Body of pancreas (tissue), 4 donors: Measurements from ENCODE around the gene CFAP119. TPM values are rescaled to one million over a fixed set of nuclear protein-coding genes. Genes with fewer than 3 reads are reported as not detected.
A peak's percentile ranks its signal among the peaks of the same experiment; 100 is the strongest.

Experiments
- ATAC-seq: fragments of 150-250 bp; one replicate; pipeline ENCODE4 v1.9.1; 2016
- DNase-seq, 4 donors: peaks; one replicate each; pipeline ENCODE4 v3.0.0-alpha.2; 2019
- H3K27ac ChIP-seq, 4 donors: fragments of 200-600 bp; sonication (generic); 1 replicate in 3 of 4; 2 replicates in 1 of 4; pipeline versions ENCODE4 v1.5.1 to v1.6.1; 2016 to 2019; ENCODE audit warnings: mild to moderate bottlenecking in 1 of 4, mixed read lengths in 1 of 4, moderate library complexity in 1 of 4
- H3K27me3 ChIP-seq, 2 donors: fragments of 200-600 bp; sonication (generic); one replicate each; pipeline ENCODE4 v1.6.0; 2016; ENCODE audit warnings: mild to moderate bottlenecking in 1 of 2
- H3K36me3 ChIP-seq, 2 donors: fragments of 200-600 bp; sonication (generic); replicated peaks in 1 of 2; 2 replicates each; pipeline ENCODE4 v1.5.1; 2016; ENCODE audit warnings: low read depth in 2 of 2; ENCODE audit not compliant: insufficient read depth in 1 of 2
- H3K4me1 ChIP-seq: fragments of 200-600 bp; sonication (generic); one replicate; pipeline ENCODE4 v1.6.0; 2016
- H3K4me3 ChIP-seq, 2 donors: fragments of 200-600 bp; sonication (generic); 1 replicate in 1 of 2; 2 replicates in 1 of 2; pipeline ENCODE4 v1.5.1; 2016 to 2019
- H3K9me3 ChIP-seq, 3 donors: fragments of 200-600 bp; sonication (generic); 1 replicate in 2 of 3; 2 replicates in 1 of 3; pipeline ENCODE4 v1.5.1; 2016
- POLR2A ChIP-seq, 3 donors: fragments of 450-650 bp; IDR thresholded peaks; one replicate each; pipeline ENCODE4 v1.6.1; 2016; ENCODE audit warnings: antibody characterized with exemption in 3 of 3, mild to moderate bottlenecking in 2 of 3
- WGBS, 2 donors: methylation state at CpG; one replicate each; pipeline ENCODE4 v1.1.5; 2017; 5-methylcytosine and 5-hydroxymethylcytosine counted together
- intact Hi-C: fragments of 100-400 bp; cut with DNase I; formaldehyde crosslinking; loops from one replicate; pipeline ENCODE4 v1.15.1; 2023
- total RNA-seq, 2 donors: library from RNA; depleted of rRNA; stranded (reverse); fragments of >200 nt; gene quantifications; one replicate each; pipeline ENCODE4 v1.1.0, GENCODE V29; 2016
- TF ChIP-seq, protein P1 (sequence below), 7 experiments: fragments of 450-650 bp in 4 of 7; fragments of 200-600 bp in 3 of 7; sonication (generic) in 3 of 7; IDR thresholded peaks; one replicate each; pipeline ENCODE4 v1.5.1; 2016 to 2019; ENCODE audit warnings: antibody characterized with exemption in 7 of 7

Gene CFAP119
- total RNA-seq, 2 donors from 2014 or later: 1.6 to 28.0 TPM

GRCh38 chr16:30785126-30786106 is 23.6 kb upstream of the CFAP119 start:
- ATAC-seq (no peak), DNase-seq (no peak)
- Histone ChIP-seq H3K27me3 (no peaks in the 10 kb centered on the region), H3K9me3 (no peaks in the 10 kb centered on the region), H3K36me3 (peaks cover 0 to 7% of the 10 kb centered on the region in 2 donors), H3K4me1 (peaks cover 21% of the 10 kb centered on the region), H3K4me3 (no peak overlapping the region), H3K27ac (peak overlapping the region in 2 of 4 donors; percentile 3 to 77)
- TF ChIP-seq, protein P1, sequence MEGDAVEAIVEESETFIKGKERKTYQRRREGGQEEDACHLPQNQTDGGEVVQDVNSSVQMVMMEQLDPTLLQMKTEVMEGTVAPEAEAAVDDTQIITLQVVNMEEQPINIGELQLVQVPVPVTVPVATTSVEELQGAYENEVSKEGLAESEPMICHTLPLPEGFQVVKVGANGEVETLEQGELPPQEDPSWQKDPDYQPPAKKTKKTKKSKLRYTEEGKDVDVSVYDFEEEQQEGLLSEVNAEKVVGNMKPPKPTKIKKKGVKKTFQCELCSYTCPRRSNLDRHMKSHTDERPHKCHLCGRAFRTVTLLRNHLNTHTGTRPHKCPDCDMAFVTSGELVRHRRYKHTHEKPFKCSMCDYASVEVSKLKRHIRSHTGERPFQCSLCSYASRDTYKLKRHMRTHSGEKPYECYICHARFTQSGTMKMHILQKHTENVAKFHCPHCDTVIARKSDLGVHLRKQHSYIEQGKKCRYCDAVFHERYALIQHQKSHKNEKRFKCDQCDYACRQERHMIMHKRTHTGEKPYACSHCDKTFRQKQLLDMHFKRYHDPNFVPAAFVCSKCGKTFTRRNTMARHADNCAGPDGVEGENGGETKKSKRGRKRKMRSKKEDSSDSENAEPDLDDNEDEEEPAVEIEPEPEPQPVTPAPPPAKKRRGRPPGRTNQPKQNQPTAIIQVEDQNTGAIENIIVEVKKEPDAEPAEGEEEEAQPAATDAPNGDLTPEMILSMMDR (IDR thresholded peaks at IDR 0.05): no peak
- no peak for TF ChIP-seq POLR2A (IDR thresholded peaks at IDR 0.05)
- intact Hi-C loops: no loop called here
- 73 to 75% methylated on average over 7 of the region's 7 CpGs for WGBS, 2 donors

GRCh38 chr16:30784215-30784614 is 22.4 kb upstream of the CFAP119 start:
- H3K4me3 ChIP-seq: no peak overlapping the region
- H3K27me3 ChIP-seq: no peaks in the 10 kb centered on the region
- H3K4me1 ChIP-seq: peaks cover 21% of the 10 kb centered on the region
- no peak for DNase-seq
- ATAC-seq: no peak
- intact Hi-C loops: no loop called here
- H3K27ac ChIP-seq: no peak overlapping the region
- peaks cover 0 to 7% of the 10 kb centered on the region in 2 donors for H3K36me3 ChIP-seq
- TF ChIP-seq POLR2A (IDR thresholded peaks at IDR 0.05): no peak
- TF ChIP-seq, protein P1 (IDR thresholded peaks at IDR 0.05): no peak
- H3K9me3 ChIP-seq: no peaks in the 10 kb centered on the region
- 79 to 84% methylated on average over 13 to 18 of the region's 18 CpGs for WGBS, 2 donors

DNA sequence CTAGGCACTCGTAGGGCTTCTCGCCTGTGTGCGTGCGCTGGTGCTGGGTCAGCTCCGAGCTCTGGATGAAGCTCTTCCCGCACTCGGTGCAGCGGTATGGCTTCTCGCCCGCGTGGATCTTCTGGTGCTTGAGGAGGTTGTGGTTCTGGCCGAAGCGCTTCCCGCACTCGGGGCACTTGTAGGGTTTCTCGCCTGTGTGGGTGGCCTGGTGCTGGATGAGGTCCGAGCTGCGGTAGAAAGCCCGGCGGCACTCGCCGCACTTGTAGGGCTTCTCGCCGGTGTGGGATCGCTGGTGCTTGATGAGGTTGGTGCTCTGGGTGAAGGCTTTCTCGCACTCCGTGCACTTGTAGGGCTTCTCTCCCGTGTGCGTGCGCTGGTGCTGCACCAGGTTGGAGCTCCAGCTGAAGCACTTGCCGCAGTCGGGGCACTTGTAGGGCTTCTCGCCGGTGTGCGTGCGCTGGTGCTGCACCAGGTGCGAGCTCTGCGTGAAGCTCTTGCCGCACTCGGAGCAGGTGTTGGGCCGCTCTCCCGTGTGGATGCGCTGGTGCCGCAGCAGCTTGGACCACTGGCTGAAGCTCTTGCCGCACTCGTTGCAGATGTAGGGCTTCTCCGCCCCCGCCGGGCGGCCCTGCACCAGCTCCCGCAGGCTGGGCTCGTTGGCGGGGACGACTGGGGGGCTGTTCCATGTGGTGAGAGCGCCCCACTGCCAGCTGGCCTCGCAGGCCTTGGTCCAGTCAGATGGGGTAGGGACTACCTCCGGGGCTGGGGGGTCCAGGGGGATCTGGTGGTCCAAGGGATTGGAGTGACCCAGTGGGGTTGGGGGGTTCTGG is 21.6 kb upstream of the CFAP119 start:
- peaks cover 0 to 7% of the 10 kb centered on the region in 2 donors for H3K36me3 ChIP-seq
- no peak for TF ChIP-seq POLR2A (IDR thresholded peaks at IDR 0.05)
- TF ChIP-seq, protein P1 (IDR thresholded peaks at IDR 0.05): no peak
- 88 to 96% methylated on average over 26 to 51 of the region's 57 CpGs for WGBS, 2 donors
- ATAC-seq (no peak), DNase-seq (no peak)
- no peaks in the 10 kb centered on the region for H3K9me3 ChIP-seq
- H3K4me3 ChIP-seq: no peak overlapping the region
- no peak overlapping the region for H3K27ac ChIP-seq
- peaks cover 21% of the 10 kb centered on the region for H3K4me1 ChIP-seq
- intact Hi-C loops: no loop called here
- H3K27me3 ChIP-seq: no peaks in the 10 kb centered on the region

GRCh38 chr16:30782486-30783279 is 20.8 kb upstream of the CFAP119 start:
- Histone ChIP-seq H3K9me3 (no peaks in the 10 kb centered on the region), H3K27ac (no peak overlapping the region), H3K4me1 (peaks cover 16% of the 10 kb centered on the region), H3K4me3 (no peak overlapping the region), H3K27me3 (no peaks in the 10 kb centered on the region), H3K36me3 (peaks cover 0 to 7% of the 10 kb centered on the region in 2 donors)
- TF ChIP-seq, protein P1 (IDR thresholded peaks at IDR 0.05): no peak
- TF ChIP-seq POLR2A (IDR thresholded peaks at IDR 0.05): no peak
- intact Hi-C loops: no loop called here
- ATAC-seq: no peak
- DNase-seq: no peak
- 92 to 95% methylated on average over 39 to 46 of the region's 63 CpGs for WGBS, 2 donors
